ENCODE data around the gene COPS9. TPM values are rescaled to one million over a fixed set of nuclear protein-coding genes. Genes with fewer than 3 reads are reported as not detected.

COPS9 gene
- total and polyA plus RNA-seq, 2 experiments from 2014 or later = 91.7 to 629 TPM

- Histone ChIP-seq H3K79me2 (replicated peaks; ENCODE audit: insufficient read depth) (no peaks in the 10 kb centered on the region), H4K20me1 (replicated peaks; ENCODE audit: insufficient read depth) (no peaks in the 10 kb centered on the region), H3K4me3 (no peak overlapping the region), H3K4me1 (ENCODE audit: insufficient read depth) (no peaks in the 10 kb centered on the region), H3K4me2 (no peak overlapping the region), H2AFZ (no peak overlapping the region), H3K27ac (ENCODE audit: low read depth) (no peak overlapping the region), H3K36me3 (ENCODE audit: insufficient read depth) (no peaks in the 10 kb centered on the region), H3K9me2 (ENCODE audit: insufficient read depth) (no peaks in the 10 kb centered on the region), H3F3A (replicated peaks; ENCODE audit: low read depth) (no peaks in the 10 kb centered on the region), H3K27me3 (ENCODE audit: insufficient read depth) (no peaks in the 10 kb centered on the region)
- peaks cover 19% of the 10 kb centered on the region for H3K9me3 Mint-ChIP-seq
- H3K27me3 Mint-ChIP-seq (ENCODE audit: insufficient read depth, low read depth, poor library complexity) = peaks cover 7% of the 10 kb centered on the region
- no peak for DNase-seq (ENCODE audit: low spot score)
- H3K27ac Mint-ChIP-seq = no peak overlapping the region
- ATAC-seq = no peak
- H3K4me1 Mint-ChIP-seq = no peaks in the 10 kb centered on the region
- no peak overlapping the region for H3K4me3 Mint-ChIP-seq
- peaks cover 10% of the 10 kb centered on the region; the same call in 2 of the 3 replicates for H3K36me3 Mint-ChIP-seq (ENCODE audit: low read depth)
- TF ChIP-seq POLR2AphosphoS5 (IDR thresholded peaks at IDR 0.05; ENCODE audit: low read depth) (no peak), ZNF462 (CRISPR knock-in tag; IDR thresholded peaks at IDR 0.05) (no peak), CTCF (conservative IDR thresholded peaks at IDR 0.05; ENCODE audit: low read depth in 2 of 2) (no peak), REST (IDR thresholded peaks at IDR 0.05; ENCODE audit: unreplicated experiment) (no peak), STAT1 (IDR thresholded peaks at IDR 0.05; ENCODE audit: unreplicated experiment) (no peak), ZNF331 (CRISPR knock-in tag; IDR thresholded peaks at IDR 0.05; ENCODE audit: low read depth) (no peak), JUNB (IDR thresholded peaks at IDR 0.05; ENCODE audit: unreplicated experiment) (no peak), ETS1 (IDR thresholded peaks at IDR 0.05) (no peak), ZNF114 (CRISPR knock-in tag; IDR thresholded peaks at IDR 0.05) (no peak), NANOG (IDR thresholded peaks at IDR 0.05; ENCODE audit: borderline replicate concordance) (no peak), EZH2 (IDR thresholded peaks at IDR 0.05; ENCODE audit: low read depth, unreplicated experiment) (no peak), CREB1 (CRISPR knock-in tag; IDR thresholded peaks at IDR 0.05; ENCODE audit: low read depth) (no peak), EZH2phosphoT487 (IDR thresholded peaks at IDR 0.05; ENCODE audit: unreplicated experiment) (no peak)
These were observed 47.1 kb upstream of the COPS9 start for GRCh38 chr2:240183006-240183874.

Measured in GM23338 (cell line).